Memory B cell (primary cell): ENCODE measurements around the gene SAV1.

ENCODE experiments used
- ATAC-seq: fragments of 150-1000 bp; cut with Tn5 transposase; 2 replicates; pipeline ENCODE4 v1.10.0; 2021; ENCODE audit warnings: low read depth, mild to moderate bottlenecking, moderate library complexity
- DNase-seq, 2 donors: peaks; one replicate each; pipeline ENCODE4 v3.0.0; 2022; ENCODE audit warnings: low spot score in 2 of 2
- H3K27ac Mint-ChIP-seq: one replicate; pipeline ENCODE4 v1.8.0; 2022; ENCODE audit warnings: mild to moderate bottlenecking, moderate library complexity, mixed read lengths
- H3K27me3 Mint-ChIP-seq: one replicate; pipeline ENCODE4 v1.8.0; 2022; ENCODE audit warnings: mixed read lengths
- H3K36me3 Mint-ChIP-seq: one replicate; pipeline ENCODE4 v1.8.0; 2022; ENCODE audit warnings: mild to moderate bottlenecking, mixed read lengths
- H3K4me1 Mint-ChIP-seq: one replicate; pipeline ENCODE4 v1.8.0; 2022; ENCODE audit warnings: mixed read lengths
- H3K4me3 Mint-ChIP-seq: one replicate; pipeline ENCODE4 v1.8.0; 2022; ENCODE audit warnings: mild to moderate bottlenecking, moderate library complexity, mixed read lengths
- H3K9me3 Mint-ChIP-seq: one replicate; pipeline ENCODE4 v1.8.0; 2022; ENCODE audit warnings: mixed read lengths

The SAV1 gene

DNA sequence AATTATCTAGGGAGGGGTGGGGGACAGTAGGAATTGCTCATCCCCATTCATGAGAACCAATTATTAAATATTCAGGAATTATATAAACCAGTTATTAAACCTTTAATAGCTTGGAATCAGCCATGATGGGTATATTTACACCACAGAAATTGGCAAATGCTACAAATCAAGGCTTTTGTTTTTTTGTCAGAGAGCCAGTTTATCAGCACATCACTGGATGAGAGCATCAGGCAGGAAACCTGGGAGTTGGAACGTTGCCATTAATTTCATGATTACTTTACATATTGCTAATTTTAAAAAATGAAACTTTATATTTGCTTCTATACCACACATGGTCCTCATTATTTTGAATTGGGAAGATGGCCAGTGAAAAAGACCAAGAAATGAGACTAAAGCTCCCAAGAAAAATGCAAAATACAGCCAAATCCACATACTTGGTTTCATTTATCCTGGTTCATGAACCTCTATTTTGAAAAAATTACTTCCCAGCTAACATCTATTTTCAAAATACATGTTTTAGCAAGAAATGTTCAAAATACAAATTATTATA, 59.7 kb downstream of the SAV1 start:
- no peaks in the 10 kb centered on the region for H3K4me1 Mint-ChIP-seq
- no peak overlapping the region for H3K4me3 Mint-ChIP-seq
- no peaks in the 10 kb centered on the region for H3K9me3 Mint-ChIP-seq
- H3K36me3 Mint-ChIP-seq = no peaks in the 10 kb centered on the region
- no peak overlapping the region for H3K27ac Mint-ChIP-seq
- ATAC-seq (no peak), DNase-seq (no peak)
- H3K27me3 Mint-ChIP-seq = no peaks in the 10 kb centered on the region

DNA sequence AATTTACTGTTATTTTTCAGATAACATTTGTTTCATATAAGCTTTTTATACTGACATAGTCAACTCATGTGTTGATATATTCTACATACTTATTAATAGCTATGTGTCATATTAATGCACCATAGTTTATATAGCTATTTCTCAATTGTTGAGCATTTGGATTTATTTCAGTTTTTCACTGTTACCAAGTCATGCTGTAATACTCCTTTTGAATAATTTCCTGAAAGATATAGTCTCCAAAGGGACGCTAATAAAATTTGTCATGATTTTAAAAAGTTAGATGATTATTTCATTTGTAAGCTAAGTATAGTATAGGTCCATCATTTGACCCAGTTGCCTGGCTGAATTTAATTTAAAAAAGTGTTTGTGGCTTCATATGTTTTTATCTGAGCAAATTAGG, 60.3 kb downstream of the SAV1 start:
- H3K9me3 Mint-ChIP-seq = no peaks in the 10 kb centered on the region
- H3K36me3 Mint-ChIP-seq = no peaks in the 10 kb centered on the region
- H3K4me1 Mint-ChIP-seq = no peaks in the 10 kb centered on the region
- no peak overlapping the region for H3K27ac Mint-ChIP-seq
- DNase-seq (no peak), ATAC-seq (no peak)
- no peak overlapping the region for H3K4me3 Mint-ChIP-seq
- no peaks in the 10 kb centered on the region for H3K27me3 Mint-ChIP-seq

DNA sequence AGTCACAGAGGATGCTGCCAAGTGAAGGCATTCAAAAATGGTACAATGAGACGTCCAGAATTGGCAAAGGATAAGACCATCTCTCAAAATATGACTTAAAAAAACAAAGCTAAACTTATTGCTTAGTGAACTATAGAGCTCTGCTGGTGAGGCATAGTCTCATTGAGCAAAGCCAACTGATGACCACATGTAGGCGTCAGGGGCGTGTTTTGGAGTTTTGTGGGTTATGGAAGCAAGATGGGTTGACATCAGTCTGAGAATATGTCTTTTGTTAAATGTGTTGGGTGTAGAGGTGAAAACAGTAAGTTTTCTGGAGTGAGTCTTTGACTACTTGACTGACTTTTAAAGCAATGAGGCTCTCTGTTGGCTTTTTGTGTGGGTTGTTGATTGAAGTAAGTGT, 60.9 kb downstream of the SAV1 start:
- no peak for DNase-seq
- no peaks in the 10 kb centered on the region for H3K36me3 Mint-ChIP-seq
- no peaks in the 10 kb centered on the region for H3K9me3 Mint-ChIP-seq
- H3K4me1 Mint-ChIP-seq = no peaks in the 10 kb centered on the region
- no peaks in the 10 kb centered on the region for H3K27me3 Mint-ChIP-seq
- no peak overlapping the region for H3K27ac Mint-ChIP-seq
- ATAC-seq = no peak
- H3K4me3 Mint-ChIP-seq = no peak overlapping the region

- Mint-ChIP-seq H3K27ac (no peak overlapping the region), H3K4me3 (no peak overlapping the region), H3K27me3 (no peaks in the 10 kb centered on the region), H3K36me3 (no peaks in the 10 kb centered on the region), H3K9me3 (no peaks in the 10 kb centered on the region), H3K4me1 (no peaks in the 10 kb centered on the region)
- ATAC-seq = no peak
- DNase-seq = no peak
These were observed 61.6 kb downstream of the SAV1 start for GRCh38 chr14:50606468-50606867.

GRCh38 chr14:50605766-50606165, 62.3 kb downstream of the SAV1 start:
- no peak for DNase-seq
- H3K9me3 Mint-ChIP-seq = no peaks in the 10 kb centered on the region
- no peaks in the 10 kb centered on the region for H3K27me3 Mint-ChIP-seq
- no peaks in the 10 kb centered on the region for H3K36me3 Mint-ChIP-seq
- H3K4me1 Mint-ChIP-seq = no peaks in the 10 kb centered on the region
- H3K4me3 Mint-ChIP-seq = no peak overlapping the region
- ATAC-seq = no peak
- no peak overlapping the region for H3K27ac Mint-ChIP-seq

DNA sequence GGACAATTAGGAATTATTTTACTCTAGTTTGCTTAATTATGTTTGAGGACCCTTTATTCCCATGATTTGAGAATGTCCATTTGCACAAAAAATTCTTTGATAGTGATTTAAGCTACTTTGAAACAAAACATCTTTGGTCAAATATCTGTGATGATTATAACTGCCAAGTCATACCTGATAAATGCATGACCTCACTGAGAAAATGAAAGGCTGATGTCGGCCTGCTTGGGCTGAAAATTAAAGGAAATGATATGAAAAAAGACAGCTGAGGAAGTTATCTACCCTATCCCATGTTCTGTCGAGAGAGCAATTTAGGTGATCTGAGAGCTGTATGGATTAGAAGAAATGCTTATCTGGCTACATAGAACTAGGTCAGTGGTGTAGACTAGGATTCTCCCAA, 64.5 kb downstream of the SAV1 start:
- DNase-seq (no peak), ATAC-seq (no peak)
- Mint-ChIP-seq H3K27me3 (no peaks in the 10 kb centered on the region), H3K27ac (no peak overlapping the region), H3K36me3 (no peaks in the 10 kb centered on the region), H3K4me1 (no peaks in the 10 kb centered on the region), H3K9me3 (no peaks in the 10 kb centered on the region), H3K4me3 (no peak overlapping the region)

GRCh38 chr14:50602035-50602434, 66.1 kb downstream of the SAV1 start:
- Mint-ChIP-seq H3K4me3 (no peak overlapping the region), H3K27ac (no peak overlapping the region), H3K36me3 (no peaks in the 10 kb centered on the region), H3K27me3 (no peaks in the 10 kb centered on the region), H3K4me1 (no peaks in the 10 kb centered on the region), H3K9me3 (no peaks in the 10 kb centered on the region)
- ATAC-seq (no peak), DNase-seq (no peak)

- no peak for DNase-seq
- Mint-ChIP-seq H3K27ac (no peak overlapping the region), H3K4me1 (no peaks in the 10 kb centered on the region), H3K4me3 (no peak overlapping the region), H3K27me3 (no peaks in the 10 kb centered on the region), H3K9me3 (no peaks in the 10 kb centered on the region), H3K36me3 (no peaks in the 10 kb centered on the region)
- ATAC-seq = no peak
These were observed 66.7 kb downstream of the SAV1 start for GRCh38 chr14:50601394-50601793.

DNA sequence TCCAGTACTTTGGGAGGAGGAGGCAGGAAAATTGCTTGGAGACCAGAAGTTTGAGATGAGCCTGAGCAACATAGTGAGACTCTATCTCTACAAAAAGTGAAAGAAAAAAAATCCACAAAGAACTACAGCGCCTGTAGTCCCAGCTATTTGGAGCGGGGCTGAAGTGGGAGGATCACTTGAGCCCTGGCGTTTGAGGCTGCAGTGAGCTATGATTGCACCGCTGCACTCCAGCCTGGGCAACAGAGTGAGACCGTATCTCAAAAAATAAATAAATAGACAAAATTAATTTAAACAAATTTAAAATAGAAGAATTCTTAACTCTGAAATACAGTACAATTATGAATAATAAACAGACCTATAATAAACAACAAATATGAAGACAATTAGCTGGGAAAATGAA, 67.3 kb downstream of the SAV1 start:
- ATAC-seq (no peak), DNase-seq (no peak)
- H3K27me3 Mint-ChIP-seq = no peaks in the 10 kb centered on the region
- H3K4me3 Mint-ChIP-seq = no peak overlapping the region
- no peaks in the 10 kb centered on the region for H3K36me3 Mint-ChIP-seq
- H3K27ac Mint-ChIP-seq = no peak overlapping the region
- H3K9me3 Mint-ChIP-seq = no peaks in the 10 kb centered on the region
- no peaks in the 10 kb centered on the region for H3K4me1 Mint-ChIP-seq

DNA sequence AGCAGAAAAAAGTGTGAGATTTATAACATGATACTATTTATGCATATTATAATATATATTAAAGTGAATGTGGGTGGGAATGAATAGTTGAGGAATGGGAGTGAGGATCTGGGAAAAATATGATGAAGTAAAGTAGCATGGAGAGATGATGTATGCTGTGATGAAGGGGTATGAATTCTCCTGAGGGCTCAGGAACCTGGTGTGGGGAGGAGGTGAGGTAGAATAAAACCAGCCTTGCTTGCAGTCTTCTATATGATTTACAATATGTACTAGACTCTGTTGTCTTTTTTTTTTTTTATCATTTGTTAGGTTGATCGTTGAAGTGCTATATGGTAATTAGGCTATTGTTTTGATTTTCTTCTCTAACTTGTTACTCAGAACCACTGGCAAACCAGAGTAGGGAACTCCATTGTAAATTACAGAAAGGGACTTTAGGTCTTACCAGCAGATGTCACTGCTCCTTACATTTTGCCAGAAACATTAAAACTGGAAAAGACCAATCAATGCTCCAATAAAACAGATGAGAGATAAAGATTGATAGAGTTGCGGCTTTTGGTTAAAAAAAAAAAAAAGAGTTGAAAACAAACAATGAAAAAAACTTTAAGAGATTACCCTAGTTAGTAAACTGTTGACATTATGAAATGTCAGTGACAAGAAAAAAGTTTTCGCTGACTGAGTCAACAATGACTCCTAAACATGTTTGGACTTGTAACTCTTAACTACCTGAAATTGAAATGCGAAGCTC, 68.2 kb downstream of the SAV1 start:
- H3K4me1 Mint-ChIP-seq = no peaks in the 10 kb centered on the region
- no peaks in the 10 kb centered on the region for H3K36me3 Mint-ChIP-seq
- H3K9me3 Mint-ChIP-seq = no peaks in the 10 kb centered on the region
- ATAC-seq = no peak
- no peak overlapping the region for H3K27ac Mint-ChIP-seq
- DNase-seq = peak in 1 of 2 donors; percentile 18
- H3K27me3 Mint-ChIP-seq = no peaks in the 10 kb centered on the region
- H3K4me3 Mint-ChIP-seq = no peak overlapping the region

- H3K27me3 Mint-ChIP-seq = no peaks in the 10 kb centered on the region
- ATAC-seq = no peak
- no peak overlapping the region for H3K27ac Mint-ChIP-seq
- no peak overlapping the region for H3K4me3 Mint-ChIP-seq
- no peak for DNase-seq
- H3K9me3 Mint-ChIP-seq = no peaks in the 10 kb centered on the region
- no peaks in the 10 kb centered on the region for H3K4me1 Mint-ChIP-seq
- H3K36me3 Mint-ChIP-seq = peaks cover 2% of the 10 kb centered on the region
These were observed 69.3 kb downstream of the SAV1 start for GRCh38 chr14:50598765-50599164.

- no peaks in the 10 kb centered on the region for H3K9me3 Mint-ChIP-seq
- no peak overlapping the region for H3K4me3 Mint-ChIP-seq
- H3K27me3 Mint-ChIP-seq = no peaks in the 10 kb centered on the region
- no peak overlapping the region for H3K27ac Mint-ChIP-seq
- DNase-seq = no peak
- H3K4me1 Mint-ChIP-seq = no peaks in the 10 kb centered on the region
- no peak for ATAC-seq
- peaks cover 10% of the 10 kb centered on the region for H3K36me3 Mint-ChIP-seq
These were observed 73.4 kb downstream of the SAV1 start for GRCh38 chr14:50594577-50595316.

- H3K27me3 Mint-ChIP-seq = no peaks in the 10 kb centered on the region
- H3K4me1 Mint-ChIP-seq = no peaks in the 10 kb centered on the region
- peaks cover 10% of the 10 kb centered on the region for H3K36me3 Mint-ChIP-seq
- H3K27ac Mint-ChIP-seq = no peak overlapping the region
- no peak for DNase-seq
- H3K9me3 Mint-ChIP-seq = no peaks in the 10 kb centered on the region
- no peak overlapping the region for H3K4me3 Mint-ChIP-seq
- ATAC-seq = no peak
These were observed 77.6 kb downstream of the SAV1 start for GRCh38 chr14:50590464-50590863.
